H9 (cell line): ENCODE measurements around the gene RPS8. TPM values are rescaled to one million over a fixed set of nuclear protein-coding genes. Genes with fewer than 3 reads are reported as not detected.

Source experiments
- DNase-seq: peaks from one replicate; pipeline ENCODE4 v3.0.0-alpha.2; 2017
- H2AFZ ChIP-seq: one replicate; pipeline ENCODE4 v1.6.1; 2013; ENCODE audit warnings: mild to moderate bottlenecking, low read length, control low read depth, moderate library complexity
- H2AK5ac ChIP-seq: 2 replicates; pipeline ENCODE4 v1.6.1; 2013; ENCODE audit warnings: low read length, control low read depth, mixed read lengths; ENCODE audit not compliant: insufficient read length
- H2BK120ac ChIP-seq: one replicate; pipeline ENCODE4 v1.6.1; 2013; ENCODE audit warnings: low read depth, mild to moderate bottlenecking, low read length, control low read depth, inconsistent platforms; ENCODE audit not compliant: poor library complexity, severe bottlenecking
- H2BK12ac ChIP-seq: 2 replicates; pipeline ENCODE4 v1.6.1; 2013; ENCODE audit warnings: low read length, control low read depth, mixed read lengths, low read depth; ENCODE audit not compliant: insufficient read length
- H2BK15ac ChIP-seq: 2 replicates; pipeline ENCODE4 v1.6.1; 2013; ENCODE audit warnings: low read depth, low read length, control low read depth
- H2BK20ac ChIP-seq: one replicate; pipeline ENCODE4 v1.6.1; 2013; ENCODE audit warnings: low read depth, mild to moderate bottlenecking, low read length, control low read depth, inconsistent platforms; ENCODE audit not compliant: poor library complexity, severe bottlenecking
- H2BK5ac ChIP-seq: 2 replicates; pipeline ENCODE4 v1.6.1; 2013; ENCODE audit warnings: low read length, control low read depth, mixed read lengths; ENCODE audit not compliant: insufficient read length
- H3K14ac ChIP-seq: 2 replicates; pipeline ENCODE4 v1.6.1; 2013; ENCODE audit warnings: low read length, control low read depth; ENCODE audit not compliant: insufficient read depth
- H3K18ac ChIP-seq: 2 replicates; pipeline ENCODE4 v1.6.1; 2013; ENCODE audit warnings: low read depth, mild to moderate bottlenecking, mixed read lengths, low read length, control low read depth; ENCODE audit not compliant: insufficient read length
- H3K23ac ChIP-seq: 2 replicates; pipeline ENCODE4 v1.6.1; 2013; ENCODE audit warnings: low read length, control low read depth, mixed read lengths, low read depth; ENCODE audit not compliant: insufficient read length
- H3K23me2 ChIP-seq: 2 replicates; pipeline ENCODE4 v1.6.1; 2013; ENCODE audit warnings: low read depth, mild to moderate bottlenecking, mixed read lengths, low read length, control low read depth; ENCODE audit not compliant: insufficient read length, poor library complexity, severe bottlenecking
- H3K27ac ChIP-seq: 2 replicates; pipeline ENCODE4 v1.5.1; 2013; ENCODE audit warnings: low read length, control low read depth, mixed read lengths, low read depth; ENCODE audit not compliant: insufficient read length
- H3K27me3 ChIP-seq: 2 replicates; pipeline ENCODE4 v1.6.1; 2013; ENCODE audit warnings: low read length, control low read depth, inconsistent platforms; ENCODE audit not compliant: insufficient read depth
- H3K4ac ChIP-seq: 2 replicates; pipeline ENCODE4 v1.6.1; 2013; ENCODE audit warnings: low read depth, mild to moderate bottlenecking, control low read depth, inconsistent platforms, low read length, moderate library complexity
- H3K4me1 ChIP-seq: 2 replicates; pipeline ENCODE4 v1.6.1; 2013; ENCODE audit warnings: low read length, control low read depth, inconsistent platforms; ENCODE audit not compliant: insufficient read depth
- H3K4me2 ChIP-seq: 2 replicates; pipeline ENCODE4 v1.6.1; 2013; ENCODE audit warnings: low read length, control low read depth, mixed read lengths; ENCODE audit not compliant: insufficient read length, insufficient read depth
- H3K56ac ChIP-seq: 2 replicates; pipeline ENCODE4 v1.6.1; 2013; ENCODE audit warnings: low read depth, mild to moderate bottlenecking, mixed read lengths, low read length, control low read depth; ENCODE audit not compliant: insufficient read length
- H3K79me1 ChIP-seq: 2 replicates; pipeline ENCODE4 v1.6.1; 2013; ENCODE audit warnings: low read depth, mild to moderate bottlenecking, moderate library complexity, low read length, control low read depth, inconsistent platforms; ENCODE audit not compliant: insufficient read depth, poor library complexity, severe bottlenecking
- H3K79me2 ChIP-seq: 2 replicates; pipeline ENCODE4 v1.6.1; 2013; ENCODE audit warnings: low read length, control low read depth, inconsistent platforms; ENCODE audit not compliant: insufficient read depth
- H3K9ac ChIP-seq: 2 replicates; pipeline ENCODE4 v1.6.1; 2013; ENCODE audit warnings: low read length, control low read depth, mixed read lengths; ENCODE audit not compliant: insufficient read length; ENCODE audit errors: extremely low read depth
- H3K9me3 ChIP-seq: one replicate; pipeline ENCODE4 v1.6.1; 2013; ENCODE audit warnings: low read depth, low read length, inconsistent platforms; ENCODE audit not compliant: control insufficient read depth
- H3T11ph ChIP-seq: one replicate; pipeline ENCODE4 v1.6.1; 2013; ENCODE audit warnings: mild to moderate bottlenecking, low read length, control low read depth, inconsistent platforms
- H4K20me1 ChIP-seq: one replicate; pipeline ENCODE4 v1.6.1; 2013; ENCODE audit not compliant: control insufficient read depth, insufficient read length, insufficient read depth
- H4K5ac ChIP-seq: 2 replicates; pipeline ENCODE4 v1.6.1; 2013; ENCODE audit warnings: low read depth, mild to moderate bottlenecking, mixed read lengths, low read length, control low read depth; ENCODE audit not compliant: insufficient read length
- H4K8ac ChIP-seq: replicated peaks from 2 replicates; pipeline ENCODE4 v1.6.1; 2013; ENCODE audit warnings: low read length, control low read depth, mixed read lengths, low read depth; ENCODE audit not compliant: insufficient read length
- H4K91ac ChIP-seq: 2 replicates; pipeline ENCODE4 v1.6.1; 2013; ENCODE audit warnings: low read depth, mild to moderate bottlenecking, moderate library complexity, mixed read lengths, low read length, control low read depth; ENCODE audit not compliant: insufficient read length
- H3K27ac Mint-ChIP-seq, 3 experiments: 2 replicates in 2 of 3; 3 replicates in 1 of 3; pipeline ENCODE4 v1.8.0; 2020 to 2021; ENCODE audit warnings: mixed read lengths in 3 of 3, mild to moderate bottlenecking in 1 of 3, moderate library complexity in 1 of 3
- H3K27me3 Mint-ChIP-seq: 2 replicates; pipeline ENCODE4 v1.8.0; 2021; ENCODE audit warnings: low read depth, mild to moderate bottlenecking, moderate library complexity, mixed read lengths
- H3K36me3 Mint-ChIP-seq, 3 experiments: 2 replicates in 2 of 3; 3 replicates in 1 of 3; pipeline ENCODE4 v1.8.0; 2020 to 2021; ENCODE audit warnings: low read depth in 3 of 3, mixed read lengths in 3 of 3; ENCODE audit not compliant: insufficient read depth in 1 of 3
- H3K4me1 Mint-ChIP-seq, 2 experiments: 2 replicates each; pipeline ENCODE4 v1.8.0; 2020; ENCODE audit warnings: mixed read lengths in 2 of 2
- H3K4me3 Mint-ChIP-seq, 2 experiments: 2 replicates in 1 of 2; 3 replicates in 1 of 2; pipeline ENCODE4 v1.8.0; 2020 to 2021; ENCODE audit warnings: mild to moderate bottlenecking in 2 of 2, mixed read lengths in 2 of 2, moderate library complexity in 1 of 2
- H3K9me3 Mint-ChIP-seq, 2 experiments: 2 replicates in 1 of 2; 3 replicates in 1 of 2; pipeline ENCODE4 v1.8.0; 2020; ENCODE audit warnings: mild to moderate bottlenecking in 2 of 2, mixed read lengths in 2 of 2, moderate library complexity in 1 of 2
- CTCF ChIP-seq: fragments of 200-600 bp; sonication (generic); conservative IDR thresholded peaks from 3 replicates; pipeline ENCODE4 v1.8.0; 2021; ENCODE audit warnings: antibody characterized with exemption, mild to moderate bottlenecking
- WGBS: extraction: QIAGEN DNeasy Blood & Tissue Kit; methylation state at CpG from one replicate; pipeline ENCODE4 v1.1.7; 2013; ENCODE audit warnings: missing lambda C conversion rate, low lambda C conversion rate, mixed read lengths; ENCODE audit not compliant: insufficient read length; ENCODE audit errors: extremely low coverage; 5-methylcytosine and 5-hydroxymethylcytosine counted together
- total RNA-seq: library from RNA; stranded (reverse); gene quantifications from 2 replicates; pipeline ENCODE4 v1.2.1, GENCODE V29; 2021

Gene RPS8
- total RNA-seq, 1 experiment from 2014 or later = 2,591 TPM

DNA sequence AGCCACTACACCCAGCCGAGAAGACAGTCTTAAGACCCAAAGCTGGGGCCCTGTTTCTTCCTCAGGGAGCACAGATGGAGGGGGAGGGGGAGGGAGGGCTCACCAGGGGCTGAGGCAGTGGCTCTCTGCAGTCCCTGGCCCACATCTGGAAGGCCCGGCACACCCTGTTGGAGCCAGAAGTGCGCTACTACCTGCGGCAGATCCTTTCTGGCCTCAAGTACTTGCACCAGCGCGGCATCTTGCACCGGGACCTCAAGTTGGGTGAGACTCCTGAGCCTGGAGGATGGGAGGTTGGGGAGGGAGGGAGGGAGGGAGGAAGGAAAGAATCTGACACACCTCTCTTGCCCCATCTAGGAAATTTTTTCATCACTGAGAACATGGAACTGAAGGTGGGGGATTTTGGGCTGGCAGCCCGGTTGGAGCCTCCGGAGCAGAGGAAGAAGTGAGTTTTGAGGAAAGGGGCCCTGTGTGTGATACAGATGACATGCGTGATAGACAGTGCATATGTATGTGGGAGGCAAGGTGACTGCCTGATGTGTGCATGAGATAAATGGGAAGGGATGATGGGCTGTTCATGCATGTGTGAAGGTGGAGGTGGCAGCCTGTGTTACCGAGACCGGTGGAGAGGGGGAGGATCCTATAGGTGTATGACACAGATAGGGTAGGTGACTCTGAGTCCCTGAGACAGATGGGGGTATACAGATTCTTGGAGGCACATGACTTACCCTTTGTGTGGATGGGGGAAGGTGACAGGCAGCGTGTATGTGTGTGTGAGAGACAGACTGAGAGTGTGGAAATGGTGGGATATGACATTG is 26.4 kb downstream of the RPS8 start:
- WGBS = no CpG with 5 or more reads among the region's 13 CpGs
- peaks cover 3% of the 10 kb centered on the region for H3K27me3 Mint-ChIP-seq
- Histone ChIP-seq H3K27me3 (no peaks in the 10 kb centered on the region), H2AFZ (no peak overlapping the region), H2BK20ac (no peak overlapping the region), H3K27ac (no peak overlapping the region), H3K79me1 (no peaks in the 10 kb centered on the region), H4K20me1 (no peaks in the 10 kb centered on the region), H3K23me2 (peaks cover 9% of the 10 kb centered on the region), H4K8ac (no peak overlapping the region), H3K9ac (no peak overlapping the region), H3T11ph (no peak overlapping the region), H3K9me3 (no peaks in the 10 kb centered on the region), H3K18ac (no peak overlapping the region), H2BK120ac (no peak overlapping the region), H3K4ac (no peak overlapping the region), H2AK5ac (no peak overlapping the region), H3K56ac (no peak overlapping the region), H4K91ac (no peak overlapping the region), H3K14ac (no peak overlapping the region), H3K79me2 (no peaks in the 10 kb centered on the region), H4K5ac (no peak overlapping the region), H3K4me1 (peaks cover under 1% of the 10 kb centered on the region; the same call in 1 of the 2 replicates), H3K23ac (no peak overlapping the region), H3K4me2 (no peak overlapping the region), H2BK12ac (no peak overlapping the region), H2BK5ac (no peak overlapping the region), H2BK15ac (no peak overlapping the region)
- DNase-seq = peak; percentile 31
- H3K4me3 Mint-ChIP-seq = peak overlapping the region; percentile 84 to 86; a peak in 4 of 5 replicates
- H3K36me3 Mint-ChIP-seq = peaks cover 3 to 38% (median 26%) of the 10 kb centered on the region in 3 experiments
- H3K27ac Mint-ChIP-seq = no peak overlapping the region
- TF ChIP-seq CTCF = no peak
- H3K9me3 Mint-ChIP-seq = no peaks in the 10 kb centered on the region
- H3K4me1 Mint-ChIP-seq = peaks cover 12 to 19% of the 10 kb centered on the region in 2 experiments
